Skin epidermis (tissue), 12 donors: ENCODE data around the gene PLEKHO1.
"Not testable (repeated sequence)": the region's sequence is repeated elsewhere in the genome, so short reads cannot be mapped to it uniquely, and the experiment has no call there.

Experiments used
- H3K27ac ChIP-seq, 21 experiments: fragments of 200-600 bp; sonication (generic) in 11 of 21; one replicate each; pipeline ENCODE4 v1.5.0; 2020; ENCODE audit warnings: mild to moderate bottlenecking in 3 of 21, inconsistent platforms in 2 of 21, moderate library complexity in 2 of 21
- H3K4me3 ChIP-seq, 7 experiments: fragments of 200-600 bp; sonication (generic) in 2 of 7; one replicate each; pipeline ENCODE4 v1.5.0; 2020; ENCODE audit warnings: inconsistent platforms in 2 of 7, mild to moderate bottlenecking in 2 of 7, moderate library complexity in 1 of 7

PLEKHO1 gene

GRCh38 chr1:150165622-150166612 lies 16.2 kb downstream of the PLEKHO1 start:
- Histone ChIP-seq H3K27ac (peak overlapping the region in 8 of 21 experiments; percentile 12 to 91 (median 86)), H3K4me3 (no peak overlapping the region)

- Histone ChIP-seq H3K4me3 (no peak overlapping the region), H3K27ac (no peak overlapping the region)
Measured at GRCh38 chr1:150168960-150169601, 19.4 kb downstream of the PLEKHO1 start.

- H3K4me3 ChIP-seq, result no peak overlapping the region
- H3K27ac ChIP-seq, result no peak overlapping the region
Measured at GRCh38 chr1:150171801-150172200, 22.1 kb downstream of the PLEKHO1 start.

- H3K27ac ChIP-seq, result no peak overlapping the region
- H3K4me3 ChIP-seq, result no peak overlapping the region
Measured at GRCh38 chr1:150173141-150173585, 23.4 kb downstream of the PLEKHO1 start.

DNA sequence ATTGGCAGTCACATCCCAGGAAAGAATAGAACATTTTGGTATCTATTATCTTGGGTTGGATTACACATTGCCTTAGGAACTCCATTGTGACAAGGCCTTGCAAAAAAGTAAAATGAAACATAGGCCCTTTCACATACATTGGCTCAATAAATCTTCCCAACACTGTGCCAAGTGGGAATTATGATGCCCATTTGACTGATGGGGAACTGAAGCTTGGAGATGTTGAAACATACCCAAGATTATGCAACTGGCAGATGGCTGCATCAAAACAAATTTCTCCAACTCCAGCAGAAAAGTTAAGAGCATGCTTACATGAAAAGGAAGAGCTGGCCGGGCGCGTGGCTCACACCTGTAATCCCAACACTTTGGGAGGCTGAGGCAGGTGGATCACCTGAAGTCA lies 26.9 kb downstream of the PLEKHO1 start:
- no peak overlapping the region for H3K4me3 ChIP-seq
- H3K27ac ChIP-seq, result no peak overlapping the region

GRCh38 chr1:150178548-150178947 lies 28.8 kb downstream of the PLEKHO1 start:
- no peak overlapping the region for H3K4me3 ChIP-seq

DNA sequence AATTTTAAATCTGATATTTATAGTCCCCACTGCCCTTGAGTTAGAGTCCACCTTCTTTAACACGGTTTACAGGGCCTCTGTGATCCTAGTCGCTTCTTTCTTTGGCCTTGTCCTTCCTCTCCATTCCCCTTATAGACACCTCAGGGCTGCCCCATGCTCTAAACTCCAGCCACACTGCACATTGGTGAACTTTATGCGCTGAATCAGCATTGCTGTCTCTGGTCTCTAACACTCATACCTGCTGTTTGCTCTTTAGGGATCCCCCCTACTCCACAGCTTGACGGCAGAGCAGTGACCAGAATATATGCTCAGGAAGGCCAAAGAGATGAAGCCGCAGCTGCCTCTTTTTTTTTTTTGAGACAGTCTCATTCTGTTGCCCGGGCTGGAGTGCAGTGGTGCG lies 30.2 kb downstream of the PLEKHO1 start:
- Histone ChIP-seq H3K4me3 (no peak overlapping the region), H3K27ac (no peak overlapping the region)

More at GRCh38 chr1:150178548-150178947, 28.8 kb downstream of the PLEKHO1 start:
- no peak overlapping the region for H3K27ac ChIP-seq

DNA sequence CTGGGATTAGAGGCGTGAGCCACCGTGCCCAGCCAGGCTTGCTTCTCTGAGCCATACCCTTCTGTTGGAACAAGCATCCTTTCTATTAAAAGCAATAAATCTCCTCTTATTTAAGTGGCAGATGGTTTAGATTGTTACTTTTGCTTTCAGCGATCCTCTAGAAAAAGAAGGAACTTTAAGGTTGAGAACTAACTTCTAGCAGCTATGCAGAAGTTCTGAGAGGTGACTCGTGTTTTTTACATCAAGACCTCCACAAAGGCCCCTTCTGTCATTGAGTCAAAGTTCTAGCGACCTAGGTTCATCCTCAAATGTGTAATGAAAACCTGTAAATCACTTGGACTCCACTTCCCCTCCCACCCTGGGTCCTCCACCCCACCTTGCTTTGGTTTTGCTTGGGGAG lies 30.8 kb downstream of the PLEKHO1 start:
- peak overlapping the region in 1 of 21 experiments; percentile 24 for H3K27ac ChIP-seq
- H3K4me3 ChIP-seq, result no peak overlapping the region

DNA sequence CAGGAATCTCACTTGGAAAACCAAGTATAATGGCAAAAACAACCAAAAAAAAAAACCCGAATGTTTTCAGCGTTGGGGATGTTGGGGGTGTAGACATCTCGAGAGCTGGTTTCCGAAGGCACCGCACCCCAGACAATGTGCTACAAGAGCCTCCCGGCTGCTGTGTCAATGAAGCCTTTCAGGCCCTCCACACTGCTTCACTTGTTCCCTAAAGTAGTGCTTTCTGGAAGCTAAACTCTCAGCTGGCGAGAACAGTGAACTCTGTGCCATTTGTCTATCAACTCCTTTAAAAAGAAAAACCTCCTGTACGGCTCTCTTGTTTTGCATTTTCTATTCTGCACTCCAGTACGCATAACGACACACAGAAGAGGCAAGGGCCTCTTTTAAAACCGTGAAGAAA lies 32.5 kb downstream of the PLEKHO1 start:
- Histone ChIP-seq H3K4me3 (no peak overlapping the region), H3K27ac (no peak overlapping the region)

- H3K27ac ChIP-seq, result peak overlapping the region in 3 of 21 experiments; percentile 6 to 51 (median 33)
- H3K4me3 ChIP-seq, result no peak overlapping the region
Measured at GRCh38 chr1:150183061-150183460, 33.3 kb downstream of the PLEKHO1 start.

DNA sequence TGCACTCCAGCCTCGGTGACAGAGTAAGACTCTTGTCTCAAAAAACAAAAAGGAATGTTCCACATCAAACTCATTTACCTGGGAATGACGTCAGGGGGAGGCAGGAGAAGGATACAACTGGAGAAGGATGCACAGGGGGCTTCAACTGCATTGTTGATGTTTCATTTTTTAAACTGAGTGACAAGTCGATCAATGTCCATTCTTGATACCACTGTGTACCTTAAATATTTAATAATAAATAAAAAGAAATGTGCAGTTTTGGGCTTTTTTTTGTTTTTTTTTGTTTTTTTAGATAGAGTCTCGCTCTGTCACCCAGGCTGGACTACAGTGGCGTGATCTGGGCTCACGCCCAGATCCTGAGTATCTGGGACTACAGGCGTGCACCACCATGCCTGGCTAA lies 35.8 kb downstream of the PLEKHO1 start:
- Histone ChIP-seq H3K4me3 (no peak overlapping the region), H3K27ac (no peak overlapping the region)

- H3K4me3 ChIP-seq, result not testable (repeated sequence)
- peak overlapping the region in 5 of 21 experiments; percentile 26 to 66 (median 64) for H3K27ac ChIP-seq
Measured at GRCh38 chr1:150186438-150186788, 36.7 kb downstream of the PLEKHO1 start.

GRCh38 chr1:150186789-150187559 lies 37.3 kb downstream of the PLEKHO1 start:
- Histone ChIP-seq H3K4me3 (peak overlapping the region in 1 of 7 experiments; percentile 3), H3K27ac (peak overlapping the region in 7 of 21 experiments; percentile 3 to 66 (median 49))

- Histone ChIP-seq H3K27ac (peak overlapping the region in 1 of 21 experiments; percentile 3), H3K4me3 (no peak overlapping the region)
Measured at GRCh38 chr1:150187560-150187931, 37.8 kb downstream of the PLEKHO1 start.

- Histone ChIP-seq H3K4me3 (no peak overlapping the region), H3K27ac (no peak overlapping the region)
Measured at GRCh38 chr1:150192012-150192411, 42.3 kb downstream of the PLEKHO1 start.

DNA sequence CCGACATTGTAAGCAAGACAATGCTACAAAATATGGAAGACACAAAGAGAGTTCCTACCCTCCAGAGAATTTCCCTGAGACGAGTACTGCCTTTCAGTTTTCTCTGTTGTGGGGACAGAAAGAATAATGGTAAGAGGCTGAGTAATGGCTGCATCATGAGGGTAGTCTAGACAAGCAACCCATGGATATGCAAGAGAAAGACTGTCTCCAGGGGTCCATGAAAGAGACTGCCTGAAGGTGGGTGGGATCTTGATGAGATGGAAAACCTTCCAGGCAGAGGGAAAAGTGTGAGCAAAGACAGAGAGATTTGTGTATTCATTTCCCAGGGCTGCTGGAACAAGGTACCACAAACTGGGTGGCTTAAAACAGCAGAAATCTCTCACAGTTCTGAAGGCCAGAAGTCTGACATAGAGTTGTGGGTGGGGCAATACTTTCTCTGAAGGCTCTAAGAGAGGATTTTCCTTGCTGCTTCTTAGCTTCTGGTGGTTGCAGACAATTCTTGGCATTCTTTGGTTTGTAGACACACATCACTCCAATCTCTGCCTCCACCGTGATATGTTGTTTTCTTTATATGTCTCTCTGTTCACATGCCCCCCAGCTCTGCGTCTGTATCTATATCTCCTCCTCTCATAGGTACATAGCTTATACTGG lies 44.8 kb downstream of the PLEKHO1 start:
- Histone ChIP-seq H3K4me3 (no peak overlapping the region), H3K27ac (no peak overlapping the region)

- no peak overlapping the region for H3K27ac ChIP-seq
- H3K4me3 ChIP-seq, result no peak overlapping the region
Measured at GRCh38 chr1:150196417-150196816, 46.7 kb downstream of the PLEKHO1 start.

DNA sequence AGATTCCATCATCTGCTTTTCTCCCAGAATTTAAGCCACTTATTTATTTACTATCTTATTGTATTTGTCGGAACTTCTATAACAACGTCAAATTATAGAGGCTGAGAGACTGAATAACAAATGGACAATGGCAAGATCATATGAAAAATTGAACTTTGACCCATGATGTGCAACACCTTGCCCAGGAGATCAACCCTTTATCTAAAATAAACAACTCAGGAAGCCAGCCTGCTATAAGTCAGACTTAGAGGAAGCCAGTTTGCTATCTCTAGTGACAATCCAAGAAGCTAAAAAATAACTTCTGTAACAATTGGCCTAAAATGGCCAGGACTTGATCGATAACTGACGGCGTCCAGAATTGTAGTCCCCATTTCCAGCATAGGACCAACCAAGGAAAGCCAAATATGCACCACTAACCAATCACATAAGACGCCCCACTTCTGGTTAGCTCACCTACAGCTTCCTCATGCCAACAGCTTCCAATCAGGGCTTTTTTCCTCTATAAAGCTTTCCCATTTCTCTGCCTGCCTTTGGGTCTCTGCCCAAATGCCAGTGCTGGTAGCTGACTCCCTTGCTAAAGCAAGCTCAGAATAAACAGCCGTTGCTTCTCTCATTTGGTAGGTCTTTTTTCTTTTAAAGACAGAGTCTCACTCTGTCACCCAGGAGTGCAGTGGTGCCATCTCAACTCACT lies 57.7 kb downstream of the PLEKHO1 start:
- H3K27ac ChIP-seq, result no peak overlapping the region
- no peak overlapping the region for H3K4me3 ChIP-seq

DNA sequence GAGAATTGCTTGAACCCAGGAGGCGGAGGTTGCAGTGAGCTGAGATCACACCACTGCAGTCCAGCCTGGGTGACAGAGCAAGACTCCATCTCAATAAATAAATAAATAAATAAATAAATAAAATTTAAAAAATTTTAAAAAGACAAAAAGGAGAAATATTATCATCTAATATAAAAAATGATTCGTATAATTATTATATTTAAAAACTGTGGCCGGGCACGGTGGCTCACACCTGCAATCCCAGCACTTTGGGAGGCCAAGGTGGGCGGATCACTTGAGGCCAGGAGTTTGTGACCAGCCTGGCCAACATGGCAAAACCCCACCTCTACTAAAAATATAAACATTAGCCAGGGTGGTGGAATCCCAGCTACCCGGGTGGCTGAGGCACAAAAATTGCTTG lies 58.7 kb downstream of the PLEKHO1 start:
- H3K4me3 ChIP-seq, H3K27ac ChIP-seq: not testable (repeated sequence)
